T-helper 22 cell (primary cell): Measurements from ENCODE around the gene PIGBOS1.
"Not testable (repeated sequence)": the region's sequence is repeated elsewhere in the genome, so short reads cannot be mapped to it uniquely, and the experiment has no call there.

Source experiments
- DNase-seq: peaks from one replicate; pipeline ENCODE4 v3.0.0-alpha.2; 2020; ENCODE audit warnings: low read depth

Gene PIGBOS1, protein sequence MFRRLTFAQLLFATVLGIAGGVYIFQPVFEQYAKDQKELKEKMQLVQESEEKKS

DNA sequence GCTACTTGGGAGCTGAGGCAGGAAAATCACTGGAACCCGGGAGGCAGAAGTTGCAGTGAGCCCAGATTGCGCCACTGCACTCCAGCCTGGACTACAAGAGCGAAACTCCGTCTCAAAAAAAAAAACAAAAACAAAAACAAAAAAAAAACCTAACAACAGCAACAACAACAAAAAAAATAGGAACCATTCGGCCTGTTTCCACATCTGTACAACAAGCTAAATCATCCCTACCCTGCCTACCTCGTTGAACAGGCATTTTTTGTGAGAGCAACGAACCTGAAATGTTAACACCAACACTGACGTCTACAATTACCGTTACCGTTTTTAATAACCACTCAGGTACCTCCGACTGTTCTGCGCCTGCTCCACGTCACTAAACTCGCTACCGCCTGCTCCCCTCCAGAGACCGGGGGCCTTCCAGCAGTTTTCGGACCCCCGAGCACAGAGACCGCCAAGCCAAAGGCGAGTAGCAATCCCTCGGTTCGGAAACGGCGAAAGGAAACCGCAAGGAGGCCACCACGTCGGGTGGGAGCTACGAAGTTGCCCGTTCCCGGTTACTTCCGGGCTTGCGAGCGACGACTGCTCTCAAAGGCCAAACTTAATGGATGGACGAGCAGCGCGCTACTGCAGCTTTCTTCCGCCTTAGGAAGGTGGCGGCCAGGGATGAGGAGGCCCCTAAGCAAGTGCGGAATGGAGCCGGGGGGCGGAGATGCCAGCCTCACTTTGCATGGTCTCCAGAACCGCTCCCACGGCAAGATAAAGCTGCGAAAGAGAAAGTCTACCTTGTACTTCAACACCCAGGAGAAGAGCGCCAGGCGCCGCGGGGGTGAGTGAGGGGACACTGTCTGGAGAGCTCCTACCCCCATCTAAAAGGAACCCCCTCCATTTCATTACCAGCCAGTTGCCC is at the start of gene PIGBOS1, which contains the start of gene PIGB:
Gene PIGBOS1 (minus strand): TSS at position 536 of the 907 bp plus-strand sequence. CDS start 1,331 bp downstream, outside the sequence.
Gene PIGB (plus strand): TSS at position 635 of the 907 bp plus-strand sequence. CDS start 29 bp downstream, at position 664.
- peak; percentile 65 for DNase-seq

DNA sequence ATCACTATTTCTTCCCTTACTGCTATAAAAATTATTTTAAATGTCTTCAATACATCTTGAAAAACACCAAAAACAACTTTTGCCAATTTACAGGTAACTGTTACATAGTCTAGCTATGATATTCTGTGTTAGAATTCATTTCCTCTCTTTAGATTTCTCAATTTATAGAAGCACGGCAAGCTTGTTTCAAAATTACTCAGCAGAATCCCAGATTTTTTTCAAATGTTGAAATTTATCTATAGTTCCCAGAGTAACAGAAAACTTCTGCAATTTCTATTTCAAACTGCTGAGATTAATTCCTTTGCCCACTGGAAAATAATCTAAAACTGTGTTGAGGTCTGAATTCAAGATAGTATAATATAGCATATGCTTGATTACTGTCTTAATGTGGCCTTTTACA is 48.1 kb upstream of the PIGBOS1 start:
- DNase-seq, result no peak

DNA sequence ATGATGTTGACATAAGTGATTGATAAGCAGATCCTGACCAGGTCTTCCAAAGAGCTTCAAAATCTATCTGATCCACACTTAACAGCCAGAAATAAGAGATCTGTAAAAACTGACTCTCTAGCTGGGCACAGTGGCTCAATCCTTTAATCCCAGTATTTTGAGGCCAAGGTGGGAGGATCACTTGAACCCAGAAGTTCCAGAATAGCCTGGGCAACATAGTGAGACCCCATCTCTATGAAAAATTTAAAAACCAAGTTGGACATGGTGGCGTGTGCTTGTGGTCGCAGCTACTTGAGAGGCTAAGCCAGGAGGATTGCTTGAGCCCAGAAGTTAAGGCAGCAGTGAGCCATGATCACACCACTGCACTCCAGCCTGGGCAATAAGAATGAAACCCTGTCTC is 43.7 kb upstream of the PIGBOS1 start:
- no peak for DNase-seq

DNA sequence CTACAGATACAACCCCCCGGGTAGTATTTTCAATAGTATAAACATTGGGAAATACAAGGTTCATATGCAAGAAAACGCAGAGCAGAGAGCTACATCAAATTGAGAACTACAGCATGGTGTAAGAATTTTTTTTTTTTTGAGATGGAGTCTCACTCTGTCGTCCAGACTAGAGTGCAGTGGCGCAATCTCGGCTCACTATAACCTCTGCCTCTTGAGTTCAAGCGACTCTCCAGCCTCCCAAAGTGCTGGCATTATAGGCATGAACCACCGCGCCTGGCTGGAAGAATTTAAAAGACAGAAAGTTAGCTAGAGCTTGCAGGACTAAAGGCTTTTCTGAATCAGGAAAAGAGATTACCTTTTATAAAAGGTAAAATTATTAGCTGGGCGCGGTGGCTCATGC is 42.1 kb upstream of the PIGBOS1 start:
- DNase-seq, result no peak

DNA sequence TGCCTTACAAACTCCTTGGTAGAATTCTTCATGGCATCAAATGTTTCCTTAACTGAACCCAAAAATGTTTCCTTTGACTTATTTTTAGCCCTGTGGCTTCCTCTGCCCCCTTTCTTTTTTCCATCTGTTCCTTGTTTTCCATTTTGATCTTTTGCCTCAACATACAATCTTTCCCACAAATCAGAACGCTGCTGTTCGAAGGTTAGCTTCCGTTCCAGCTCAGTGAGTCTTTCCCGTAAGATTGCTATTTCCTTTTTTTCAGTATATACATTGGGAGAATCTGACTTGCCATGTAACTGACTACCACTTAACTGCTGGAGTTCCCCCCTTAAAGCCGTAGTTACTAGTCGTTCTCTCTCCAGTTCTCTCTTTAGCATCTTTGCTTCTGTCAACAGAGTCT is 41.3 kb upstream of the PIGBOS1 start:
- DNase-seq, result no peak

DNA sequence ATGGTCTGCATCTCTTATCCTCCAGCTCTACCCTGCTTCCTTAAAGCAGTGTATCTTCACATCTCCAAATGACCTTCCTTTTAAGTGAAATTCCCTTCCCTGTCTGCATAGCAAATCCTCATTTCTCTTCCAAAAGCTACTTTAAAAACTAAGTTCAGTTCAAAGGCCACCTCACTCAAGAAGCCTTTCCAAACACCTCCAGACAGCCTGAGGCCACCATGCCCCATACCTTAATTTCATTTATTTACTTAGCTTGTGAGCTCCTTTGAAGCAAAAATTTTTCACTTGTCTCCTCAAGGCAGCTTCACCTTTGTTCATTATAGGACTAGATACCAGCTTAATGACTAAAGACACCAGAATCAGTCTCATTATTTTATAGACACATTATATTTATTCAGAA is 39.5 kb upstream of the PIGBOS1 start:
- DNase-seq, result no peak

DNA sequence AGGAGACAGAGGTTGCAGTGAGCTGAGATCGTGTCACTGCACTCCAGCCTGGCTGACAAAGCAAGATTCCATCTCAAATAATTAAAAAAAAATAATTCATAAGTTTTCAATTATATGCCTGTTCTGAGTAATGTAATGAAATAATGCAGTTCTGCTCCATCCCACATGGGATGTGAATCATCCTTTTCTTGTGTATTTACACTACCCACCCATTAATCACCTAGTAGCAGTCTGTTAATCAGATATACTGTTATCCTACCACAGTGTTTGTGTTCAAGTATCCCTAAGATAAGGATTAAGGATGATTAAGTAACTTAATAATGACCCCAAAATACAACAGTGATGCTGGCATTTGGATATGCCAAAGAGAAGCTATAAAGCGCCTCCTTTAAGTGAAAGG is 38.9 kb upstream of the PIGBOS1 start:
- DNase-seq, result no peak

DNA sequence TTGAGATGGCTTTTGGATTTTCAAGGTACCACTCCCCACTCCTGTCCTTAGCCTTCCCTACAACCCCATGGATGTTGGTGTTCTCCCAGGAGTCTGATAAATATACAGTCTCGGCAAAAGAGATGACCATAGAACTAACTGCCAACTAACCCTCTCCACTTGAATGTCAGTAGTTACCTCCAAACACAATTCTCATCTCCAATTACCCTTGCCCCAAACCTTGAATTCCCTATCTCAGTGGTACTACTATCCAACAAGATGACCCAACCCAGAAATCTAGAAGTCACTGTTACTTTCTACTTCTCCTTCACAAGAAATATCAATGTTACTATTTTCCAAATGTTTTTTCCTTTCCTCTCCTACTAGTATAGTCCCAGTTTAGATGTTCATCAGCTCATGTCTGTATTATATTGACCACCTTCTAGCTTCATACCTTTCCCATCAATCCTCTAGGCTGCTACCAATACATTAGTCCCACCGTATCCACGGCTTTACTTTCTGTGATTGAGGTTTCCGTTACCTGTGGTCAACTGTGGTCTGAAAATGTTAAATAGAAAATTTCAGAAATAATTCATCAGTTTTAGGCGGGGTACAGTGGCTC is 38.2 kb upstream of the PIGBOS1 start:
- DNase-seq, result no peak

DNA sequence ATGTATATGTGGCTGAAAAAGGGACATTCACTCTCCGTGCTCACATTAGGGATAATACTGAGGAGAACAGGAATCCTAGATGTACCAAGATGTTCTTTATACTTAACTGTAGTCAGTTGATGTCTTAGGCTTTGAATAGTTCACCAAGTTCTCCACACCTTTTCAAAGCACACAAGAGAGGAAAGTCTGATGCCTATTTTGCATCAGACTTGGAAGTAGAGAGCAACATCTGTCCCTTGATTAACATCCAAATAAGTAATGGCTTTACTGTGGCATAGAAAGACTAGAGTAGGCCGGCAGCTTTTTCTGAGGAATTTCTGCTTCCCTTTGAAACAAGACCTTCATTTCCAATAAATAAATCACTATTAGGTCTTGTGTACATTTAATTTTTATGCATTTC is 34.1 kb upstream of the PIGBOS1 start:
- no peak for DNase-seq

DNA sequence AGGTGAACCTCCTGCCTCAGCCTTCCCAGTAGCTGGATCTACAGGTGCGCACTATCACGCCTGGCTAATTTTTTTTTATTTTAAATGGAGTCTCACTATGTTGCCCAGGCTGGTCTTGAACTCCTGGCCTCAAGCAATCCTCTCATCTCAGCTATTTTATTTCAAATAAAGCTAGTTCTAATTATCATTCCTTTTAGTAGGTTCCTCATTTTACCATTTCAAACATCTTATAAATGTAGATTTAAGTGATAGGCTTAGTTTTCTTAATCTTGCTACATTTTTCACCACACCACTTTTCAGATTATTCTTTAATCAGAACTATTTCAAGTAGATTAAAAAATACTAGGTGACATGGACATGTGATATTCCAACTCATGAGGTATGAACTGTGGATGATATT is 30.4 kb upstream of the PIGBOS1 start:
- DNase-seq, result no peak

DNA sequence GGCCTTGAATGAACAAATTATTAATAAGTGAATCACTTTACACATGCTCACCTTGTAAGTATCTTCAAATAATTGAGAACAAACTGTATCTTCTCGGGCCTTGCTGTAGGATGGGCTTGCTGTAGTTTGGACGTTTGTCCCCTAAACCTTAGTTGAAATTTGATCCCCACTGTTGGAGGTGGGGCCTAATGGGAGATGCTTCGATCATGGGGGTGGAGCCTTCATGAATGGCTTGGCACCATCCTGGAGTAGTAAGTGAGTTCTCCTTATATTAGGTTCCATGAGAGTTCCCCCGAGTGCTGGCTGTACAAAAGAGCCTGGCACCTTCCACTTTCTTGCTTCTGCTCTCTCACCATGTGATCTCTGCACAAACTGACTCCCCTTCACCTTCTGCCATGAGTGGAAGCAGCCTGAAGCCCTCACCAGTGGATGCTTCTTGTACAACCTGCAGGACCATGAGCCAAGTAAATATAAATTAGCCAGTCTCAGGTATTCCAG is 29.4 kb upstream of the PIGBOS1 start:
- DNase-seq, result no peak

DNA sequence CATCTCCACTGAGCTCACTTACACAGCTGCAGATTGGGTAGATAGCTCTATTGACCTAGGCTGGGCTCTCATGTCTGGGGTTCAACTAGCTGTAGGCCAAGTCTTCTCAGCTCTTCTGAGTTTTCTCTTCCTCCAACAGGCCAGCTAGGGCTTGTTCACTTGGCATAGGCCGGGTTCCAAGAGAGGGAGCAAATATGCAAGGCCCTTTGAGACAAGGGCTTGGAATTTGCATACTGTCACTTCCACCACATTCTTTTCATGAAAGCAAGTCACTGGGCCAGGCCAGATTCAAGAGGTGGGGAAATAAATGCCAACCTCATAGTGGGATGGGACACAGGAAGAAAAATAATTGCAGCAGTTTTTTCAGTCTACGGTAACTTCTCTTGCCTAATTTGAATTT is 25.3 kb upstream of the PIGBOS1 start:
- no peak for DNase-seq

DNA sequence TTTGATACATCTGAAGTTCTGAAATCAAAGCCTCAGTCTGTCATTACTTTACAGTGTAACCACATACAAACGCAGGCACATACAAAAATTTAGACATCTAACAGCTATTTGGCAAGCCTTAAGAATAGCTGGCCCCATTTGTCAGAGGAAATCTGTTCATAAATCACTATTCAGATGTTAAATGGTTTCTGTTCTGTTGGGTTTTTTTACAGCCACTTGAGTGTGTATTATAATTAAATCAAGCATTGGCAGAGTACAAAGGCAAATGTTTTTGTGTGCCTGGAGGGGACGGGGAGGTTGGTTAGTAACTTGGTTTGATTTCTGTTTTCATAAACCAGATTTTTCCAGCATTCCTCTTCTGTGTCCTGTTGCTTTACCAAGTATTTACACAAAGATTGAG is 24.2 kb upstream of the PIGBOS1 start:
- DNase-seq, result no peak

DNA sequence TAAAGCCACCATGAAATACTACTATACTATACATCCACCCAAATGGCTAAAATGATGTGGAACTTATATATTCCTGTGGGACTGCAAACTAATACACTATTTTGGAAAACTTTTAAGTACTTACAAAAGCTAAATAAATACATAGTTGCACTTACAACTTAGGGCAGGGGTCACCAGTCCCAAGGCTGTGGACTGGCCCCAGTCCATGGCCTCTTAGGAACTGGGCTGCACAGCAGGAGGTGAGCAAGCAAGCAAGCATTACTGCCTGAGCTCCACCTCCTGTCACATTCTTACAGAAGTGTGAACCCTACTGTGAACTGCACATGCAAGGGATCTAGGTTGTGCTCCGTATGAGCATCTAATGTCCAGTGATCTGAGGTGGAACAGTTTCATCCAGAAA is 18.2 kb upstream of the PIGBOS1 start:
- DNase-seq, result no peak

DNA sequence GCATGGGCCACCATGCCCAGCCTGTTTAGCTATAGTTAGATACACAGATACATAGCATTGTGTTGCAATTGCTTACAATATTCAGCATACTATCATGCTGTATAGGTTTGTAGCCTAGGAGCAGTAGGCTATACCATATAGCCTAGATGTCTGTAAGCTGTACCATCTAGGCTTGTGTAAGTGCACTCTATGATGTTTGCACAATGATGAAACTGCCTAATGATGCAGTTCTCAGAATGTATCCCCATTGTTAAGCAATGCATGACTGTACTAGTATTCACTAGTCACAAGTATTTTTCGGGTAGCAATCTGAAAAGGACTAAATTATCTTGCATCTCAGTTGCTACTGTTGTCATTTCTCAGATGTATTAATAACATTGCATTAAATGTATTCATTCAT is 16.1 kb upstream of the PIGBOS1 start:
- no peak for DNase-seq

DNA sequence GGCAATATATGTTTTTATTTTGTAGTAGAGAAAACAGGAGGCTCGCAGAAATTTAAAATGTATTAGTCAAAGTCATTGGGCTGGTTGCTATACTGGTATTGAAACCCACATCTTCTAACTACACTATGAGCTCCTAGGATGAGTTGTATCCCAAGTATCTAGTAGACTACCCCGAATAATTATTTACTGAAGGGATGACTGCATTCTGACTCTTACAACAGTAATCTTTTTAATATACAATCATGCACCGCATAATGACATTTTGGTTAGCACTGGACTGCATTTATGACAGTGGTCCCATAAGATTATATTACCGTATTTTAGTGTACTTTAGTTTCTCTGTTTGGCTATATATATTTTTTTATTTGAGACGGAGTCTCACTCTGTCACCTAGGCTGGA is 15.4 kb upstream of the PIGBOS1 start:
- DNase-seq, result no peak

DNA sequence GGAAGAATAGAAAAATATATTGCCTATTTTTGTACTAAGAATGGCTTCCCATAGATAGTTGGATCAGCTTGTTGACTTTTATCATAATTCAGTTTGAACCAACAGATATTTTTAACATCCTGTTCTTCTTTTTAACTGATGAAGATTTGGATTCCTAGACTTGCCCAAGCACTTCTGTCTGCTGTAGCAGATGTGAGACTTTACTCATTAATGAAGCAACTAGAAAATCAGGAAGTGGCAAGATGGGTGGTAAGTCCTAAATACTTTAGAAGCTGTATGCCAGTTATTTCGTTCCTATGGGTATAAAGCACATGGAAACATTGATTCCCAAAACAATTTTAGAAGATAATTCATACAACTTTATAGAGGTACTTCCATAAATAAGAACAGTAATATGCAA is 8.5 kb upstream of the PIGBOS1 start:
- DNase-seq, result no peak

DNA sequence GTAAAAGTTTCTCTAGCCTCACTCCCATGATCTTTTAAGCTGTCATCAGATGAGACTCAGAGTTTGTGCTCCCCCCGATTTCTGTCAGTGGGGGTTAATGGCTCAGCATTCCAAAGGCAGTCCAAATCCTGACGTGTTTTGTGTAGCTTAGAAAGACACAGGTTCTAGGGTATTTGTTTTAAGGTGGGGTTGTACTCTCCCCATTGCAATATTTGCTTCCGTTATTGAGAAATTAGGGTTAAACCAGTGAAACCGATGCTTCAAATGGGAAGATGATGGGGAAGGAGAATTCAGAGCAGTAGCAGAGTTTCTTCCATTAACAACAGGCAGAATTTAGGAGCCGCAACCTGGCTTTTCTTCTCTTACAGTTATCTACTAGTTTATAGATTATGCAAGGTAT is 3.5 kb upstream of the PIGBOS1 start:
- no peak for DNase-seq

DNA sequence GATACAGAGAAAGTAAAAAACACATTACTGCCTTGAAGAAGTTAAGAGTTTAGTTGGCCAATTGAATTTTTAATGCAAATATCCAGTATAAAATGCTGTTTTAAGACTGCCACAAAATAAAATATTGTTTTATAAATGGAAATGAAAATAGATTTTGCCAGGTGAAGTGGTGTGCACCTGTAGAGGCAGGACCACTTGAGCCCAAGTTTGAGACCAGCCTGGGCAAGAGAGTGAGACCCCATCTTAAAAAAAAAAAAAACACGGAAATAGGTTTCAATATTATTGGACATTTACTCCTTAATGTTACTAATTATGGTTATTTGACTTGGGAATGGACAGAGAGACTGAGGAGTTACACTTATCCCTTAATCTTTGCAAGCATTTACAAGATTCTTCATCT is 2.0 kb upstream of the PIGBOS1 start:
- no peak for DNase-seq

DNA sequence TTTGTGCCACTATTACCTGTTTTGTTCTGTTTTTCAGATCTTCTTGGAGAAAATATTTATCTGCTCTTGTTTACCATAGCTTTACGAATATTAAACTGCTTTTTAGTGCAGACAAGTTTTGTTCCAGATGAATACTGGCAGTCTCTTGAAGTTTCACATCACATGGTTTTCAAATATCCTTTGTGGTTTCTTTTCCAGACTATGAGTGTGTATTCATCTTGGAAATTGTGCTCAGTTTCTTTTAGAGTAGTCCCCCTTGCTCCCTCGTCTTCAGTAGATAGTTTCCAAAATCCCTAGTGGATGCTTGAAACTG is 1.3 kb upstream of the PIGBOS1 start:
- no peak for DNase-seq

DNA sequence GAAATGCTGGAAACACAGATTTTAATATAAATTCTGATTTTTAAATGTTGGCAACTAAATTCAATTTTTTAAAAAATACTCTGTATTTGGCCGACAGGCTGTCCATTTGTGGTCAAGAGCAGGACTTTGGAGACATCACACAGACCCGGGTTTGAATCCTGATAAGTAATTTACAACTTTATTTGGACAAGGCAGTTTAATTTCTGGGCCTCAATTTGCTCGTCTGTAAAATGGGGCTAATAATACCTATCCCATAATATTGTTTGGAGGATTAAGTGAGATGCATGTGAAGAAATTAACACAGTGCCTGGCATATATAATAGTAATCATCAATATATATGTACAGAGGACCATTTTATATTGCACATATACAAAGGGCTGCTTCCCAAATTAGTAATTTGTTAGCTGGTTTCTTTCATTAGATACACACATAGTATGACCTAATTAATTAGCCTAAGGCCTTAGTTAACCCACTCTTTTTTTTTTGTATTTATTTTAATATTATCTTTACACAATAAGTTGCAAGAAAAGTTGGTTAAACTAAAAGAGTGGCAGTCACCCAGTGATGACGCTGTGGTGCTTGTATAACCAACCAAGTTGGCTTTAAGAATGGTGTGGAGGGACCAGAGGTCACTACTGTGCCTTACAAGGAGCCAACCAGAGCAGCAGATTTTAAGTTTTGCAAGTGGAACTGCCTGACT is 764 bp upstream of the PIGBOS1 start:
- DNase-seq, result no peak

DNA sequence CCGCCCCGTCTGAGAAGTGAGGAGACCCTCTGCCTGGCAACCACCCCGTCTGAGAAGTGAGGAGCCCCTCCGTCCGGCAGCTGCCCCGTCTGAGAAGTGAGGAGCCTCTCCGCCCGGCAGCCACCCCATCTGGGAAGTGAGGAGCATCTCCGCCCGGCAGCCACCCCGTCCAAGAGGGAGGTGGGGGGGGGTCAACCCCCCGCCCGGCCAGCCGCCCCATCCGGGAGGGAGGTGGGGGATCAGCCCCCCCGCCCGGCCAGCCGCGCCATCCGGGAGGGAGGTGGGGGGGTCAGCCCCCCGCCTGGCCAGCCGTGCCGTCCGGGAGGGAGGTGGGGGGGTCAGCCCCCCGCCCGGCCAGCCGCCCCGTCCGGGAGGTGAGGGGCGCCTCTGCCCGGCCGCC is 16.1 kb downstream of the PIGBOS1 start:
- DNase-seq, result not testable (repeated sequence)

DNA sequence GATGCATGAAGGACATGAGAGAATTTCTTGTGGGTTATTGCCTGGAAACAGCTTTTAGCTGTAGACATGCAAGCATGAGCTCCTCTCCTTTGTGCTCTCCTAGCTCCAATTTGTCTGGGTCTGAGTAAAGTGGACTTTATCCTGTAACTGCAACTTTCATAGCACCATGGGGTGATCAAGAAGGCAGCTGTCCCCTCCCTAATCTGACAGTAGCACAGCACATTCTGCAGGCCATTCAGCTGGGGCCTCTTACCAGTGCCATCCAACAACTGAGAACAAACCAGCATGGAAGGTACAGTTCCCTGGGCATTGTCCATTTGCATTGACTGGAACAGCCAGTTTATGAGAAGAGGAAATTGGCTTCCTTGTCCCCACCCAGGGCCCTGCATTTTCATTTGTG is 21.6 kb downstream of the PIGBOS1 start:
- no peak for DNase-seq
